Adrenal gland (tissue), 12 donors: Measurements from ENCODE around the gene ROCK2. TPM values are rescaled to one million over a fixed set of nuclear protein-coding genes. Genes with fewer than 3 reads are reported as not detected.

Experiments used
- DNase-seq, 7 donors: peaks; one replicate each; pipeline ENCODE4 v3.0.0-alpha.2; 2019 to 2020
- H3K27ac ChIP-seq, 5 donors: fragments of 200-600 bp; sonication (generic) in 4 of 5; 1 replicate in 3 of 5; 2 replicates in 2 of 5; pipeline versions ENCODE4 v1.5.1 to v1.8.0; 2016 to 2020; ENCODE audit warnings: mild to moderate bottlenecking in 1 of 5
- H3K27me3 ChIP-seq: fragments of 200-600 bp; 2 replicates; pipeline ENCODE4 v1.8.0; 2021
- H3K36me3 ChIP-seq, 2 donors: fragments of 200-600 bp; replicated peaks in 1 of 2; 1 replicate in 1 of 2; 2 replicates in 1 of 2; pipeline versions ENCODE4 v1.5.1 to v1.8.0; 2018 to 2022
- H3K4me1 ChIP-seq, 2 donors: fragments of 200-600 bp; replicated peaks in 1 of 2; 1 replicate in 1 of 2; 2 replicates in 1 of 2; pipeline versions ENCODE4 v1.5.1 to v1.8.0; 2018 to 2021
- H3K4me3 ChIP-seq, 4 donors: fragments of 200-600 bp; sonication (generic) in 3 of 4; one replicate each; pipeline ENCODE4 v1.5.1; 2016 to 2018
- H3K9me3 ChIP-seq, 3 donors: fragments of 200-600 bp; sonication (generic) in 1 of 3; replicated peaks in 1 of 3; 1 replicate in 2 of 3; 2 replicates in 1 of 3; pipeline versions ENCODE4 v1.5.1 to v1.8.0; 2016 to 2021
- POLR2A ChIP-seq, 2 donors: fragments of 450-650 bp; IDR thresholded peaks; one replicate each; pipeline ENCODE4 v1.6.1; 2017; ENCODE audit warnings: antibody characterized with exemption in 2 of 2, mild to moderate bottlenecking in 2 of 2, moderate library complexity in 1 of 2
- WGBS, 4 donors: extraction: QIAGEN DNeasy Blood & Tissue Kit in 2 of 4; methylation state at CpG; one replicate each; pipeline versions ENCODE4 v1.1.5 to v1.1.7; 2013 to 2017; 5-methylcytosine and 5-hydroxymethylcytosine counted together
- intact Hi-C, 2 donors: fragments of 100-400 bp; cut with DNase I; formaldehyde crosslinking; loops; one replicate each; pipeline versions ENCODE4 v1.14.1 to v1.15.0; 2022 to 2023
- polyA plus RNA-seq, 3 donors: library from polyadenylated mRNA; stranded (reverse); fragments of 200-250 nt in 2 of 3; fragments of 350-450 nt in 1 of 3; fragmentation: Illumina TruSeq in 1 of 3; extraction: RNeasy Lipid Tissue Mini Kit (QIAGEN cat#74804) in 1 of 3; gene quantifications; one replicate each; pipeline ENCODE4 v1.2.3, GENCODE V29; 2013 to 2014
- total RNA-seq, 9 donors: library from RNA; depleted of rRNA in 4 of 9; stranded (reverse); fragments of >200 nt in 4 of 9; fragments of 120-200 nt in 1 of 9; fragmentation: NEBNext Ultra II Directional in 1 of 9; extraction: Animal tissue kit (Norgen Biotek cat#: 25700) in 1 of 9; gene quantifications; one replicate each; pipeline versions ENCODE4 v1.1.0 to v1.2.4, GENCODE V29; 2013 to 2023
- TF ChIP-seq, protein P1 (sequence below), 6 experiments: fragments of 450-650 bp in 4 of 6; fragments of 200-600 bp in 2 of 6; sonication (generic) in 1 of 6; IDR thresholded peaks; 1 replicate in 5 of 6; 2 replicates in 1 of 6; pipeline versions ENCODE4 v1.5.1 to v1.8.0; 2016 to 2021; ENCODE audit warnings: antibody characterized with exemption in 6 of 6, mild to moderate bottlenecking in 2 of 6, moderate library complexity in 1 of 6
- donor health status: healthy with polysubstance abuse.
- donor health status: Bipolar disorder and iron deficiency.
- donor health status: DM: yes; HTN: yes; CAD: no.
- donor health status: DM: no; HTN: no; CAD: no.
- donor health status: DM: no; HTN: no; CAD: no.
- donor health status: DM: yes; HTN: yes; CAD: no.

The ROCK2 gene
- total and polyA plus RNA-seq, 12 donors: 5.0 to 46.6 (median 26.2) TPM

DNA sequence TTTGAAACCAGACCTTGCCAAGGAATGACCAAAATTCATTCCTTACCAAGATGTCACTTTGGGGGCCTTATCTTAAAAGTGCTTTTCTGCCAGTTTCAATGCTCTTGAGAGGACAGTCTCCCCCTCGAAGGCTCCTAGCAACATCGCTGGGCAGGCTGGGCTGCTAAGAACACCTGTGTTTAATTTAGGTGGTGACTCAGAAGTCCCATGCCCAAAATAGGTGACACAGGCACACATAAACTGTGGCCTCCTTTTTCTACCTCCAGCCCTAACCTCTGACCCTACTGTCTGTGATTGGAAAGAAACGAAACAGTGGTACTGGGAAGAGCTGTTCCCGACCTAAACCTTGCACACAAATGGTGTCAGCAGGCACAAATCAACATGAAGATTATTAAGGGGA, 28.7 kb upstream of the ROCK2 start:
- Histone ChIP-seq H3K4me3 (no peak overlapping the region), H3K9me3 (no peaks in the 10 kb centered on the region), H3K4me1 (peaks cover 0 to 8% of the 10 kb centered on the region in 2 donors), H3K27ac (no peak overlapping the region), H3K27me3 (no peaks in the 10 kb centered on the region), H3K36me3 (no peaks in the 10 kb centered on the region)
- DNase-seq: no peak
- TF ChIP-seq, protein P1, sequence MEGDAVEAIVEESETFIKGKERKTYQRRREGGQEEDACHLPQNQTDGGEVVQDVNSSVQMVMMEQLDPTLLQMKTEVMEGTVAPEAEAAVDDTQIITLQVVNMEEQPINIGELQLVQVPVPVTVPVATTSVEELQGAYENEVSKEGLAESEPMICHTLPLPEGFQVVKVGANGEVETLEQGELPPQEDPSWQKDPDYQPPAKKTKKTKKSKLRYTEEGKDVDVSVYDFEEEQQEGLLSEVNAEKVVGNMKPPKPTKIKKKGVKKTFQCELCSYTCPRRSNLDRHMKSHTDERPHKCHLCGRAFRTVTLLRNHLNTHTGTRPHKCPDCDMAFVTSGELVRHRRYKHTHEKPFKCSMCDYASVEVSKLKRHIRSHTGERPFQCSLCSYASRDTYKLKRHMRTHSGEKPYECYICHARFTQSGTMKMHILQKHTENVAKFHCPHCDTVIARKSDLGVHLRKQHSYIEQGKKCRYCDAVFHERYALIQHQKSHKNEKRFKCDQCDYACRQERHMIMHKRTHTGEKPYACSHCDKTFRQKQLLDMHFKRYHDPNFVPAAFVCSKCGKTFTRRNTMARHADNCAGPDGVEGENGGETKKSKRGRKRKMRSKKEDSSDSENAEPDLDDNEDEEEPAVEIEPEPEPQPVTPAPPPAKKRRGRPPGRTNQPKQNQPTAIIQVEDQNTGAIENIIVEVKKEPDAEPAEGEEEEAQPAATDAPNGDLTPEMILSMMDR (IDR thresholded peaks at IDR 0.05): no peak
- TF ChIP-seq POLR2A (IDR thresholded peaks at IDR 0.05): no peak
- 79 to 93% (median 88%) methylated on average over 4 of the region's 4 CpGs for WGBS, 4 donors
- intact Hi-C loops: no loop called here

DNA sequence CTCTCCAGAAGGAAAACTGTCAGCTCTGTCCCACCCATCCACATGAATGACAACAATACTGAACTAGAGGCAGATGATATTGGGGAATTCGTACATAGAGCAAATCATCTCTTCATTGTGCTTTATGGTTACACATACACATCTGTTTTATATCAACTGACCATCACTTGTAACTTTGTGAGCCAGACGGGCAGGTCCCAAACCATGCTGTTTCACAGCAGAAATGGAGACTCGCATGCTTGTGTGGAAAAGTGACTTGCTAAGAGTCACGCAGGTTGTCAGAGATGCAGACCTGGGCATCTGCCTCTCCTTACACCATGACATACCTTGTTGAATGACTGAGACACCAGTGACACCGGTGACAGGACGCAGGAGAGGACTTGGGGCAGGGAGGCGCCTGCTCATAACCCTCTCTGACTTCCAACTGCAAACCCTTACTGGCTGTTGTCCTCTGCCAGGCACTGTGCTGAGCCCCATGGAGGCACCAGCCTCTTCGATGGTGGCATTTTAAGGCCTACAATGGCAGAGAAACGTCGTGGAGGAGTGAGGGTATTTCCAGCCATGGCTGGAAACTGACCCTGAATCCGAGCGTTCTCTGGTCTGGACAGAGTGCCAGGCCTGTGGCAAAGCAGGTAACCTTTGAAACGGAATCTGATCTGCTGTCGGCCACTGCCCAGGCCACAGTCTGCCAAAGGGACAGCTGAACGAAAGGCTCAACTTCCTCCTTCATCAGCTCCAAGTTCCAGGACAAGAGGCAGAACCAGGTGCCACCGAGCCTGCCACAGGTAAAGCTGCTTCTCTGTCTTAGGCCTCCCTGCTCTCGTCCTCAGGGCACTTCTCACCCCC, 26.9 kb upstream of the ROCK2 start:
- TF ChIP-seq POLR2A (IDR thresholded peaks at IDR 0.05): no peak
- TF ChIP-seq, protein P1 (IDR thresholded peaks at IDR 0.05): no peak
- peaks cover 0 to 15% of the 10 kb centered on the region in 2 donors for H3K4me1 ChIP-seq
- no peaks in the 10 kb centered on the region for H3K36me3 ChIP-seq
- WGBS, 4 donors: 90 to 96% (median 93%) methylated on average over 15 to 17 of the region's 17 CpGs
- intact Hi-C loops: no loop called here
- H3K9me3 ChIP-seq: no peaks in the 10 kb centered on the region
- H3K27me3 ChIP-seq: no peaks in the 10 kb centered on the region
- no peak overlapping the region for H3K27ac ChIP-seq
- no peak for DNase-seq
- H3K4me3 ChIP-seq: no peak overlapping the region

DNA sequence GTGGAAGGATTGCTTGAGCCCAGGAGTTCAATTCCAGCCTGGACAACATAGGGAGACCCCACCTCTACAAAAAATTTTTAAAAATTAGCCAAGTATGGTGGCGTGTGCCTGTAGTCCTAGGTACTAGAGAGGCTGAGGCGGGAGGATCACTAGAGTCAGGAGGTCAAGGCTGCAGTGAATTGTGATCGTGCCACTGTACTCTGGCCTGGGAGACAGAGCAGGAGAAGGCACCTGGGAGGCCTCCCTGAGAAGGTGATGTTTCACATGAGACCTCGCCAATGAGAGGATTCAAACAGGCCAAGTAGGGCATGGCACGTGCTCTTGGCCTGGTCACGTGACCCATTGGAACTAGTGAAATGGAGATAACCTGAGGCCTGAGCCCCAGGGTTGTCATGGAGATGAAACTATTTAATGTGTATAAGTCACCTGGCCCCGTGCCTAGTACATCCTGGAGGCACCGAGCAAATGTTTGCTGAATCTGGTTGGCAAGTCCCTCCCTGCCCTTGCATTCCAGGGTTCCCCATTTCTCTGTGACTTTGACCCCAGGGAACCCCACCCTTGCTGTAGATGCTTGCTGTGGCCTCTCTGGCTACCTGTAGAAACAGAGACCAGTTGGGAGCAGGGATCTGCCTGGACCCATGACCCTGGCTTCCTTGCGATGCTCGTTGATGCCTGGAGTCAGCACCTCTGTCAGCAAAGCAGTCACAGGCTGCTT, 26.1 kb upstream of the ROCK2 start:
- Histone ChIP-seq H3K36me3 (no peaks in the 10 kb centered on the region), H3K27ac (no peak overlapping the region), H3K4me3 (no peak overlapping the region), H3K4me1 (peaks cover 0 to 21% of the 10 kb centered on the region in 2 donors), H3K9me3 (no peaks in the 10 kb centered on the region), H3K27me3 (no peaks in the 10 kb centered on the region)
- intact Hi-C loops: no loop called here
- 76 to 93% (median 89%) methylated on average over 5 to 10 of the region's 10 CpGs for WGBS, 4 donors
- no peak for DNase-seq
- TF ChIP-seq, protein P1 (IDR thresholded peaks at IDR 0.05): no peak
- no peak for TF ChIP-seq POLR2A (IDR thresholded peaks at IDR 0.05)

DNA sequence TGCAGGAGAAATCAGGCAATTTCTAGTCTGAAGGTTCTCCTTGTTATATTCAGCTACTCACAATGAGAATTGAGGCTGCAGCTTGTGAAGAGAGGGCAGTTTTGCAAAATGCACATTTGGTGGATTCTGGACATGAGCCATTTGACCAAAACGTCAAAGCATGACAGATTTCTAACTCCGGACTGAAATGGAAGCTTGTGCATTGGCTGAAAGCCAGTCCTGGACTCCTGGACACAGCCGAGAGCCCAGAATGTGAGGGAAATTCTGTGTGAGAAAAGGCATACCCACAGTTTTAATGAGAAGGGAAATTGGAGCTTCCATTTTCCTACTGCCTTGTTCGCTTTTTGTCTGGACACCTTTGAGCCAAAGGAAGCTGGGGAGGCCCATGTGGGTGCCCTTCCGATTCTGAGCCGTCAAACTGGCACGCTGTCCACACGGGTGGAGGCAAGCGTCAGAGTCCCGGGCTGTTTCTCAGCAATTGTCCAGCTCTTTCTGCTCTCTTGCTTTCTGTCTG, 23.7 kb upstream of the ROCK2 start:
- H3K9me3 ChIP-seq: no peaks in the 10 kb centered on the region
- WGBS, 4 donors: 43 to 59% (median 49%) methylated on average over 7 to 10 of the region's 10 CpGs
- intact Hi-C loops: no loop called here

More for the DNA sequence above, 23.7 kb upstream of the ROCK2 start:
- no peaks in the 10 kb centered on the region for H3K27me3 ChIP-seq
- peaks cover 0 to 18% of the 10 kb centered on the region in 2 donors for H3K4me1 ChIP-seq
- DNase-seq: peak in 2 of 7 donors; percentile 27 to 37
- peak overlapping the region in 3 of 5 donors; percentile 3 to 54 (median 36) for H3K27ac ChIP-seq
- peak overlapping the region in 1 of 4 donors; percentile 33 for H3K4me3 ChIP-seq
- no peak for TF ChIP-seq POLR2A (IDR thresholded peaks at IDR 0.05)
- TF ChIP-seq, protein P1 (IDR thresholded peaks at IDR 0.05): no peak
- H3K36me3 ChIP-seq: no peaks in the 10 kb centered on the region
